Measurements from ENCODE around the gene DNAH3. TPM values are rescaled to one million over a fixed set of nuclear protein-coding genes. Genes with fewer than 3 reads are reported as not detected.
A peak's percentile ranks its signal among the peaks of the same experiment; 100 is the strongest.

DNAH3 gene
- total and polyA plus RNA-seq, 2 of the 13 experiments (the other 11 are each of a cell fraction or from before 2014, with no cell fraction given), result 0.07 to 0.08 TPM

- TF ChIP-seq ZNF782 (CRISPR knock-in tag; IDR thresholded peaks at IDR 0.05; ENCODE audit: borderline replicate concordance), result 0 out of 2 replicates have a peak, but pooled peaks have one; percentile 67
- TF ChIP-seq, protein P1, sequence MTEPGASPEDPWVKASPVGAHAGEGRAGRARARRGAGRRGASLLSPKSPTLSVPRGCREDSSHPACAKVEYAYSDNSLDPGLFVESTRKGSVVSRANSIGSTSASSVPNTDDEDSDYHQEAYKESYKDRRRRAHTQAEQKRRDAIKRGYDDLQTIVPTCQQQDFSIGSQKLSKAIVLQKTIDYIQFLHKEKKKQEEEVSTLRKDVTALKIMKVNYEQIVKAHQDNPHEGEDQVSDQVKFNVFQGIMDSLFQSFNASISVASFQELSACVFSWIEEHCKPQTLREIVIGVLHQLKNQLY (CRISPR knock-in tag; IDR thresholded peaks at IDR 0.05), result 0 out of 2 replicates have a peak, but pooled peaks have one; percentile 17
- 0 out of 2 replicates have a peak, but pooled peaks have one; percentile 18 for TF ChIP-seq ZNF101 (CRISPR knock-in tag; IDR thresholded peaks at IDR 0.05; ENCODE audit: borderline replicate concordance, low read depth)
- no peak for TF ChIP-seq ZNF20 (CRISPR knock-in tag; IDR thresholded peaks at IDR 0.05)
- peak; percentile 44; the same call in 1 of the 2 replicates for TF ChIP-seq ZNF235 (CRISPR knock-in tag; IDR thresholded peaks at IDR 0.05; ENCODE audit: borderline replicate concordance)
- TF ChIP-seq ZNF652 (CRISPR knock-in tag; IDR thresholded peaks at IDR 0.05; ENCODE audit: borderline replicate concordance, low read depth), result peak; percentile 15; the same call in 1 of the 2 replicates
- TF ChIP-seq ESRRA (CRISPR knock-in tag; IDR thresholded peaks at IDR 0.05; ENCODE audit: low read depth), result peak; percentile 52
- TF ChIP-seq ZNF329 (CRISPR knock-in tag; IDR thresholded peaks at IDR 0.05; ENCODE audit: low read depth), result peak; percentile 52
- no peak for TF ChIP-seq MIER2 (CRISPR knock-in tag; IDR thresholded peaks at IDR 0.05)
- 0 out of 2 replicates have a peak, but pooled peaks have one; percentile 58 for TF ChIP-seq SAFB2 (CRISPR knock-in tag; IDR thresholded peaks at IDR 0.05; ENCODE audit: borderline replicate concordance, low read depth)
- TF ChIP-seq, protein P2, sequence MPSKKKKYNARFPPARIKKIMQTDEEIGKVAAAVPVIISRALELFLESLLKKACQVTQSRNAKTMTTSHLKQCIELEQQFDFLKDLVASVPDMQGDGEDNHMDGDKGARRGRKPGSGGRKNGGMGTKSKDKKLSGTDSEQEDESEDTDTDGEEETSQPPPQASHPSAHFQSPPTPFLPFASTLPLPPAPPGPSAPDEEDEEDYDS (CRISPR knock-in tag; IDR thresholded peaks at IDR 0.05), result peak; percentile 78
- TF ChIP-seq, protein P3, sequence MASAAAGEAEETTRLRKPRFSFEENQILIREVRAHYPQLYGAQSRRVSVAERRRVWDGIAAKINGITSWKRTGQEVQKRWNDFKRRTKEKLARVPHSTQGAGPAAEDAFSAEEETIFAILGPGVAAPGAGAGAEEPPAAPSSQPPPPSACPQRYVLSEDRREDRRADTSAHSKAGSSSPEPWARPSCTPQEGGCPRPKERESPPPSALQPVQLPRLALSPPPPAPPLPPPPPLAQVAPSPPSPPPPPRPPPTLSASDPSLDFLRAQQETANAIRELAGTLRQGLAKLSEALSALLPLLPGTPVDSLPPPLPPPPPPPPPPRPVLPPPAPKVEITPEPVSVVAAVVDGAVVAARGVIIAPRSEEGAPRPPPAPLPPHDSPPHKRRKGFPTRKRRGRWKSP (CRISPR knock-in tag; IDR thresholded peaks at IDR 0.05), result no peak; the same call in 1 of the 2 replicates
- peak; percentile 79 for TF ChIP-seq ZEB1 (IDR thresholded peaks at IDR 0.05; ENCODE audit: insufficient replicate concordance, low read depth)
- peak; percentile 48 to 73; a peak in 3 of 4 replicates for TF ChIP-seq KLF16 (CRISPR knock-in tag; IDR thresholded peaks at IDR 0.05)
- TF ChIP-seq, protein P4, sequence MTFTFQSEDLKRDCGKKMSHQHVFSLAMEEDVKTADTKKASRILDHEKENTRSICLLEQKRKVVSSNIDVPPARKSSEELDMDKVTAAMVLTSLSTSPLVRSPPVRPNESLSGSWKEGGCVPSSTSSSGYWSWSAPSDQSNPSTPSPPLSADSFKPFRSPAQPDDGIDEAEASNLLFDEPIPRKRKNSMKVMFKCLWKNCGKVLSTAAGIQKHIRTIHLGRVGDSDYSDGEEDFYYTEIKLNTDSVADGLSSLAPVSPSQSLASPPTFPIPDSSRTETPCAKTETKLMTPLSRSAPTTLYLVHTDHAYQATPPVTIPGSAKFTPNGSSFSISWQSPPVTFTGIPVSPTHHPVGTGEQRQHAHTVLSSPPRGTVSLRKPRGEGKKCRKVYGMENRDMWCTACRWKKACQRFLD (CRISPR knock-in tag; IDR thresholded peaks at IDR 0.05; ENCODE audit: borderline replicate concordance), result no peak
- no peak for TF ChIP-seq NBN (conservative IDR thresholded peaks at IDR 0.05)
- TF ChIP-seq HMG20B (CRISPR knock-in tag; conservative IDR thresholded peaks at IDR 0.05), result peak; percentile 74
- no peak for TF ChIP-seq ATF7 (IDR thresholded peaks at IDR 0.05)
- TF ChIP-seq ATF7 (CRISPR knock-in tag; IDR thresholded peaks at IDR 0.05), result peak; percentile 28; the same call in 1 of the 2 replicates
- TF ChIP-seq, protein P5, sequence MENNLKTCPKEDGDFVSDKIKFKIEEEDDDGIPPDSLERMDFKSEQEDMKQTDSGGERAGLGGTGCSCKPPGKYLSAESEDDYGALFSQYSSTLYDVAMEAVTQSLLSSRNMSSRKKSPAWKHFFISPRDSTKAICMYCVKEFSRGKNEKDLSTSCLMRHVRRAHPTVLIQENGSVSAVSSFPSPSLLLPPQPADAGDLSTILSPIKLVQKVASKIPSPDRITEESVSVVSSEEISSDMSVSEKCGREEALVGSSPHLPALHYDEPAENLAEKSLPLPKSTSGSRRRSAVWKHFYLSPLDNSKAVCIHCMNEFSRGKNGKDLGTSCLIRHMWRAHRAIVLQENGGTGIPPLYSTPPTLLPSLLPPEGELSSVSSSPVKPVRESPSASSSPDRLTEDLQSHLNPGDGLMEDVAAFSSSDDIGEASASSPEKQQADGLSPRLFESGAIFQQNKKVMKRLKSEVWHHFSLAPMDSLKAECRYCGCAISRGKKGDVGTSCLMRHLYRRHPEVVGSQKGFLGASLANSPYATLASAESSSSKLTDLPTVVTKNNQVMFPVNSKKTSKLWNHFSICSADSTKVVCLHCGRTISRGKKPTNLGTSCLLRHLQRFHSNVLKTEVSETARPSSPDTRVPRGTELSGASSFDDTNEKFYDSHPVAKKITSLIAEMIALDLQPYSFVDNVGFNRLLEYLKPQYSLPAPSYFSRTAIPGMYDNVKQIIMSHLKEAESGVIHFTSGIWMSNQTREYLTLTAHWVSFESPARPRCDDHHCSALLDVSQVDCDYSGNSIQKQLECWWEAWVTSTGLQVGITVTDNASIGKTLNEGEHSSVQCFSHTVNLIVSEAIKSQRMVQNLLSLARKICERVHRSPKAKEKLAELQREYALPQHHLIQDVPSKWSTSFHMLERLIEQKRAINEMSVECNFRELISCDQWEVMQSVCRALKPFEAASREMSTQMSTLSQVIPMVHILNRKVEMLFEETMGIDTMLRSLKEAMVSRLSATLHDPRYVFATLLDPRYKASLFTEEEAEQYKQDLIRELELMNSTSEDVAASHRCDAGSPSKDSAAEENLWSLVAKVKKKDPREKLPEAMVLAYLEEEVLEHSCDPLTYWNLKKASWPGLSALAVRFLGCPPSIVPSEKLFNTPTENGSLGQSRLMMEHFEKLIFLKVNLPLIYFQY (CRISPR knock-in tag; IDR thresholded peaks at IDR 0.05; ENCODE audit: borderline replicate concordance), result peak; percentile 21; the same call in 1 of the 2 replicates
- TF ChIP-seq FLYWCH1 (CRISPR knock-in tag; IDR thresholded peaks at IDR 0.05), result no peak
- TF ChIP-seq ZSCAN12 (CRISPR knock-in tag; IDR thresholded peaks at IDR 0.05), result no peak
Measured at GRCh38 chr16:20899477-20900298, 251.0 kb downstream of the DNAH3 start (continued).

Data from HepG2 (cell line).